A549 (cell line): ENCODE results near the gene FAM107B. TPM values are rescaled to one million over a fixed set of nuclear protein-coding genes. Genes with fewer than 3 reads are reported as not detected.

ENCODE experiments used
- ATAC-seq, 2 experiments: fragments of 200-7000 bp in 1 of 2; fragments of >200 bp in 1 of 2; cut with Nextera tagmentation in 1 of 2; cut with Tn5 transposase in 1 of 2; 3 replicates each; pipeline versions ENCODE4 v1.8.0 to v1.9.1; 2018 to 2020; ENCODE audit warnings: mild to moderate bottlenecking in 1 of 2, moderate library complexity in 1 of 2
- CTCF ChIA-PET: fragments of 300-600 bp; sonication (Branson Sonifier 250); formaldehyde crosslinking; extraction: SDS; loops from one replicate; lab custom pipeline; 2021; ENCODE audit warnings: antibody characterized with exemption, inconsistent platforms; lab: Yijun Ruan, JAX
- POLR2A ChIA-PET: fragments of 350-600 bp; formaldehyde crosslinking; extraction: SDS; loops from one replicate; lab custom pipeline; 2021; ENCODE audit warnings: antibody characterized with exemption, inconsistent platforms; lab: Yijun Ruan, JAX
- DNase-seq, 2 experiments: peaks; one replicate each; pipeline versions ENCODE4 v3.0.0 to v3.0.0-alpha.2; 2011 to 2016; ENCODE audit warnings: low read depth in 1 of 2, low spot score in 1 of 2
- FAIRE-seq: peaks from 2 replicates; lab custom pipeline; 2011; peaks lifted over from hg19 to GRCh38; lab: Jason Lieb, UNC
- H3K27ac ChIP-seq, 2 experiments: fragments of >200 bp; sonication (Bioruptor Twin); formaldehyde crosslinking; 3 replicates each; pipeline ENCODE4 v1.5.1; 2016 to 2017
- H3K4me1 ChIP-seq: fragments of >200 bp; sonication (Bioruptor Twin); formaldehyde crosslinking; 3 replicates; pipeline ENCODE4 v1.6.1; 2016
- H3K4me2 ChIP-seq: fragments of >200 bp; sonication (Bioruptor Twin); formaldehyde crosslinking; 3 replicates; pipeline ENCODE4 v1.6.1; 2016
- H3K4me3 ChIP-seq: fragments of >200 bp; sonication (Bioruptor Twin); formaldehyde crosslinking; 3 replicates; pipeline ENCODE4 v1.5.1; 2016
- H3K9me3 ChIP-seq: fragments of >200 bp; sonication (Bioruptor Twin); formaldehyde crosslinking; 3 replicates; pipeline ENCODE4 v1.6.1; 2016
- CBX2 ChIP-seq: fragments of 200-600 bp; sonication (generic); IDR thresholded peaks from 2 replicates; pipeline ENCODE4 v1.6.1; 2016; ENCODE audit warnings: low read depth, mild to moderate bottlenecking, borderline replicate concordance
- EHF ChIP-seq: fragments of 250-450 bp; sonication (Bioruptor Pico); IDR thresholded peaks from 2 replicates; pipeline ENCODE4 v1.5.0; 2020; ENCODE audit warnings: mild to moderate bottlenecking
- EHMT2 ChIP-seq: fragments of 200-600 bp; sonication (generic); IDR thresholded peaks from 2 replicates; pipeline ENCODE4 v1.6.1; 2016; ENCODE audit warnings: antibody characterized with exemption, low read depth, mild to moderate bottlenecking, moderate library complexity
- ESRRA ChIP-seq: fragments of 150-350 bp; IDR thresholded peaks from 2 replicates; pipeline ENCODE4 v1.6.1; 2014; ENCODE audit warnings: mild to moderate bottlenecking, low read length, borderline replicate concordance
- FOSB ChIP-seq: fragments of 250-450 bp; sonication (Bioruptor Pico); IDR thresholded peaks from 2 replicates; pipeline ENCODE4 v1.5.0; 2020; ENCODE audit warnings: mild to moderate bottlenecking, moderate library complexity
- FOSL2 ChIP-seq, 2 experiments: fragments of 450-650 bp in 1 of 2; fragments of >200 bp in 1 of 2; sonication (Bioruptor Twin) in 1 of 2; formaldehyde crosslinking; IDR thresholded peaks; 2 replicates each; pipeline versions ENCODE4 v1.5.0 to v1.6.1; 2016 to 2020; ENCODE audit warnings: mild to moderate bottlenecking in 1 of 2, moderate library complexity in 1 of 2
- FOXS1 ChIP-seq: fragments of 250-450 bp; sonication (Bioruptor Pico); IDR thresholded peaks from 2 replicates; pipeline ENCODE4 v1.5.0; 2020; ENCODE audit warnings: mild to moderate bottlenecking, moderate library complexity
- JUN ChIP-seq, 2 experiments: fragments of >200 bp; sonication (Bioruptor Twin); formaldehyde crosslinking; IDR thresholded peaks; 2 replicates in 1 of 2; 3 replicates in 1 of 2; pipeline ENCODE4 v1.6.1; 2016 to 2017
- KDM5A ChIP-seq: fragments of 200-600 bp; sonication (generic); IDR thresholded peaks from 2 replicates; pipeline ENCODE4 v1.6.1; 2016; ENCODE audit warnings: antibody characterized with exemption, mild to moderate bottlenecking
- NFE2L2 ChIP-seq: fragments of 150-350 bp; conservative IDR thresholded peaks from 2 replicates; pipeline ENCODE4 v1.6.1; 2014; ENCODE audit warnings: low read length
- NPAS2 ChIP-seq: fragments of 250-450 bp; sonication (Bioruptor Pico); IDR thresholded peaks from 2 replicates; pipeline ENCODE4 v1.8.0; 2022; ENCODE audit warnings: mild to moderate bottlenecking, moderate library complexity, borderline replicate concordance
- RAD21 ChIP-seq, 2 experiments: fragments of >200 bp in 1 of 2; sonication (Bioruptor Twin) in 1 of 2; formaldehyde crosslinking in 1 of 2; IDR thresholded peaks in 1 of 2; conservative IDR thresholded peaks in 1 of 2; 2 replicates in 1 of 2; 3 replicates in 1 of 2; pipeline ENCODE4 v1.6.1; 2012 to 2018; ENCODE audit warnings: inconsistent platforms in 1 of 2
- RCOR1 ChIP-seq: fragments of 150-350 bp; IDR thresholded peaks from 2 replicates; pipeline ENCODE4 v1.6.1; 2014; ENCODE audit warnings: antibody characterized with exemption, low read length, low read depth
- TFCP2L1 ChIP-seq: fragments of 250-450 bp; sonication (Bioruptor Pico); IDR thresholded peaks from 2 replicates; pipeline ENCODE4 v1.5.0; 2021; ENCODE audit warnings: mild to moderate bottlenecking
- TP53 ChIP-seq: fragments of 250-450 bp; sonication (Bioruptor Pico); IDR thresholded peaks from 2 replicates; pipeline ENCODE4 v1.5.0; 2021; ENCODE audit warnings: mild to moderate bottlenecking, moderate library complexity
- ZC3H11A ChIP-seq: fragments of 450-650 bp; IDR thresholded peaks from 2 replicates; pipeline ENCODE4 v1.6.1; 2014; ENCODE audit warnings: antibody characterized with exemption, mild to moderate bottlenecking
- ZNF302 ChIP-seq: fragments of 250-450 bp; sonication (Bioruptor Pico); IDR thresholded peaks from 2 replicates; pipeline ENCODE4 v1.9.0; 2021; ENCODE audit warnings: inconsistent platforms, mild to moderate bottlenecking, moderate library complexity
- WGBS: methylation state at CpG from one replicate; pipeline ENCODE4 v1.1.6; 2017; ENCODE audit errors: missing lambda C conversion rate; 5-methylcytosine and 5-hydroxymethylcytosine counted together
- polyA plus RNA-seq, 4 experiments: library from polyadenylated mRNA; depleted of rRNA in 3 of 4; stranded (reverse); fragments of >200 nt; fragmentation: RNase III in 1 of 4; extraction: RNeasy Plus Mini Kit Qiagen cat#74134 plus additional on column Dnase treatment in 1 of 4; gene quantifications; 2 replicates in 3 of 4; 3 replicates in 1 of 4; pipeline ENCODE4 v1.2.3, GENCODE V29; 2011 to 2017
- TF ChIP-seq, protein P1 (sequence below): IDR thresholded peaks from 2 replicates; pipeline ENCODE4 v1.6.1; 2012

Gene FAM107B
- polyA plus RNA-seq, 2 of the 4 experiments (the other 2 are of a cell fraction), result 99.9 to 173 TPM

DNA sequence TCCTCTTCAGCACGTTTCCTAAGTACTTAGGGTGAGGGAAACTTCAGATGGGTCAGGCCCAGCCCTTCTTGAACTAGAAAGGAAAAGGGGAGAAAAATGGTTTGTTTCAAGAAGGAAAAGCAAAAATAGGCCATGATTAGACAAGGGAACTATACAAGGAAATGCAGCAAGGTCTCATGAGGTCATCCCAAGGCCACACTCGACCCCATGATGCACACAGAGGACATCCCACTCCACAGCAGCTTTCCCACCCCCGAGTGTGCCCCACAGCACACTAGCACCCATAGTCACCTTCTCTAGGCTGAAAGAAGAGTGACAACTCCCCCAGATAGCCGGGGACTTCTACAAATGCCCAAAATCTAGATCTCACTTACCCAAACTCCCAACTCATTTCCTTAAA lies 173.4 kb downstream of the FAM107B start:
- no peak for DNase-seq
- H3K4me3 ChIP-seq, result peak overlapping the region; percentile 98
- H3K4me1 ChIP-seq, result peaks cover 54% of the 10 kb centered on the region
- H3K27ac ChIP-seq, result peak overlapping the region; percentile 88 to 99; a peak in 4 of 6 replicates
- ATAC-seq, result no peak
- TF ChIP-seq FOSL2 (IDR thresholded peaks at IDR 0.05) (no peak), FOSL2 (CRISPR knock-in tag; IDR thresholded peaks at IDR 0.05) (no peak), JUN (IDR thresholded peaks at IDR 0.05) (peak in 1 of 2 experiments; percentile 35; a peak in 1 of 5 replicates)
- ChIA-PET POLR2A (no interaction called here), CTCF (interaction anchor here (0.8 to 1.7 kb wide), 5 partner anchors 9 to 222 kb away, joined by 3 to 9 read pairs (median 5); no protein-coding TSS in a partner anchor)
- WGBS, result 57% methylated on average over 4 of the region's 4 CpGs
- FAIRE-seq, result no peak
- H3K9me3 ChIP-seq, result no peaks in the 10 kb centered on the region
- H3K4me2 ChIP-seq, result peak overlapping the region; percentile 97

DNA sequence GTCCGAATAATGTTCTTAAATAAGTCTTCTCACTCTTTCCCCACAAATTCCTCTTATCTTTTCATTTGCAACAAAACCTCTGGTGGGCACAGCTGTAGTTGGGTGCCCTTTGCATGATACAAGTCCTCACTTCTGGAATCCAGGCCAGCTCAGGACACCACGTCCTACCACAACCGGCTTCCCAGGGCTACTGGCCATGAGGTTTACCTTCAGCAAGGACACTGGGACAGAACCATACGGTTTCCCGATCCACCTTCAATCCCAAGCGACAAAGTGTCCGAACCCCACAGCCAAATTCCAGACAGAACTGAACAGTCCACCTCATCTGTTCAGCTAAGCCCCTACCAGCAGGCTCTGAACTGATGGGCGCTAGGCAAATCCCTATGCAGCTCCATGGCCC lies 174.6 kb downstream of the FAM107B start:
- DNase-seq (no peak), ATAC-seq (no peak), FAIRE-seq (no peak)
- TF ChIP-seq ESRRA (no peak), ZC3H11A (no peak), RCOR1 (no peak), NPAS2 (CRISPR knock-in tag) (no peak), ZNF302 (CRISPR knock-in tag) (no peak), JUN (IDR thresholded peaks at IDR 0.05) (no peak), FOSB (CRISPR knock-in tag) (no peak), TP53 (CRISPR knock-in tag) (no peak), TFCP2L1 (CRISPR knock-in tag) (no peak), NFE2L2 (no peak), RAD21 (conservative IDR thresholded peaks at IDR 0.05 in 1 of 2, IDR thresholded peaks at IDR 0.05 in 1 of 2) (no peak), KDM5A (no peak), EHF (CRISPR knock-in tag) (no peak), FOXS1 (CRISPR knock-in tag) (no peak), EHMT2 (no peak)
- TF ChIP-seq, protein P1, sequence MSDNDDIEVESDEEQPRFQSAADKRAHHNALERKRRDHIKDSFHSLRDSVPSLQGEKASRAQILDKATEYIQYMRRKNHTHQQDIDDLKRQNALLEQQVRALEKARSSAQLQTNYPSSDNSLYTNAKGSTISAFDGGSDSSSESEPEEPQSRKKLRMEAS, result no peak
- 93% methylated on average over 8 of the region's 8 CpGs for WGBS
- Histone ChIP-seq H3K4me2 (no peak overlapping the region), H3K27ac (peak overlapping the region in 1 of 2 experiments; percentile 31; a peak in 2 of 6 replicates), H3K4me1 (peaks cover 49% of the 10 kb centered on the region), H3K9me3 (no peaks in the 10 kb centered on the region), H3K4me3 (no peak overlapping the region)
- ChIA-PET POLR2A (interaction anchor here (0.7 kb wide), 1 partner anchor 55 kb away, joined by 4 read pairs; no protein-coding TSS in a partner anchor), CTCF (interaction anchor here (1.6 to 1.7 kb wide), 3 partner anchors 9 to 223 kb away, joined by 5 to 9 read pairs (median 9); no protein-coding TSS in a partner anchor)

DNA sequence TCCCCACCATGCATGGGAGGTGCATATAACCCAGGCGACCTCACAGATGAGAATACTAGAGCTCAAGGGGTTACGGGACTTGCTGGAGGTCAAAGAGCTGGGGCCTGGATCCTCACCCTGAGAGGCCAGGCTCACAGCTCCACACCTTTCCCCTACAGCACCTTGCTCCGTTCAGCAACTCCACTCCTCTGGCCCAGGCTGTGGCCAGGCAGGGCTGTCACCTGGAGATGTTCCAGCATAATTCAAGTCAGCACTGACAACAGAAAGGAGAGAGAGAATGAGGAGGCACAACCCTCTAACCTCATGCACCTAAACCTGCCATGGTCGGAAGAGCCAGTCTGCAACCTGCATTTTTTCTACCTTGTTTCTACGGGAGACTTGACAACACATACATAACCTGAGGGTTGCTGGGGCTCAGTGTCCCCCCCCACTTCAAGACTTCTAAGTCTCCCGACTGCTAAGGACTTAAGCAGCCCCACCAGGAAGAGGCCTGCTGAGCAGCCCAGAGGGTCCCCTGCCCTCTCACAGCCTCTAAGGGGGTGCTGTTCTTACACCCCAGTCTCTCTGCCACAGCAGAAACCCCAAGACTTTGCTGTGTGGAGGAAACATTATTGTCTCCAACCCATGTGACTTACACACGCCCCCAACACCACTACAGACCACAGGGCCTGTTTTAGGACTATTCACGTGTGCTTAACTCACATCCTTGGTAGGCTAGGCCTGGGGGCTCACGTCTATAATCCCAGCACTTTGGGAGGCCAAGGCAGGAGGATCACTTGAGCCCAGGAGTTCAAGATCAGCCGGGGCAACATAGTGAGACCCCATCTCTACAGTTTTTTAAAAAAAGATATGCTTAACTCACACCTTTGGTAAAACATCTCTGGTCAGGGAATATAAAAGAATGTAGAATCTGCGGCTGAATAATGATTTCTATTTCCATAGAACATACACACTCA lies 175.6 kb downstream of the FAM107B start:
- POLR2A ChIA-PET, result interaction anchor here (0.7 to 1.1 kb wide), 2 partner anchors 55 to 154 kb away, joined by 3 to 4 read pairs; no protein-coding TSS in a partner anchor
- ATAC-seq, result no peak
- WGBS, result 91% methylated on average over 11 of the region's 11 CpGs
- no peak for FAIRE-seq
- no peak overlapping the region for H3K4me2 ChIP-seq
- DNase-seq, result no peak
- peaks cover 57% of the 10 kb centered on the region for H3K4me1 ChIP-seq
- H3K27ac ChIP-seq, result 0 out of 6 replicates have a peak overlapping the region, but pooled peaks of 1 of the 2 experiments have one; percentile 2
- H3K9me3 ChIP-seq, result no peaks in the 10 kb centered on the region
- TF ChIP-seq FOSB (CRISPR knock-in tag), result 0 out of 2 replicates have a peak, but pooled peaks have one; percentile 6
- TF ChIP-seq CBX2, result no peak
- no peak overlapping the region for H3K4me3 ChIP-seq
- CTCF ChIA-PET, result interaction anchor here (0.8 to 1.7 kb wide), 5 partner anchors 8 to 224 kb away, joined by 3 to 9 read pairs (median 5); no protein-coding TSS in a partner anchor
